HG02623 (cell line): ENCODE results near the gene CEP135.
A peak's percentile ranks its signal among the peaks of the same experiment; 100 is the strongest.
"Not testable (repeated sequence)": the region's sequence is repeated elsewhere in the genome, so short reads cannot be mapped to it uniquely, and the experiment has no call there.

Experiments
- ATAC-seq: cut with Tn5 transposase; IDR thresholded peaks from one replicate; pipeline ENCODE4 v1.9.1; 2021; ENCODE audit warnings: moderate library complexity; ENCODE audit not compliant: unreplicated experiment

The CEP135 gene

DNA sequence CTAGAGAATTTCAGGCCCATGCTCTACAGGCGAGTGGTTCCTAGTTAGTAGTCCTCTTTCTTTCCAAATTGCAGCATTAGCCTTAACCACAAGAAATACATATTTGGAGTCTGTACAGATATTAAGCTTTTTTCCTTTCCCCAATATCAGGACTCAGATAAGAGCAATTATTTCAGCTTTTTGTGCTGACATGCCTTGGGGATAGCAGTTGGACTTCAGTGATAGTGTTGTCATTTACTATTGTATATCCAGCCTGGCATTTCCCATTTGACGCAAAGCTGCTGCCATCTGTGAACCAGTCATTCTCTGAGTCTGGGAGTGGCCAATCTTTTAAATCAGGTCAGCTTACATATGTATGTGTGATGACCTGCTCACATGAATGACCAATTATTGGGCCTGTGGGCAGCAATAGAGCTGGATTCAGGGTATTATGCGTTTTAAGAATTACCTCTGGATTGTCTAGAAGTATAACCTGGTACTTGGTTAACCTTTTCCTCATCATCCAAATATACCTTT lies 6.8 kb upstream of the CEP135 start:
- no peak for ATAC-seq

- ATAC-seq = peak; percentile 28
Measured at GRCh38 chr4:55947254-55947882, 1.4 kb upstream of the CEP135 start.

DNA sequence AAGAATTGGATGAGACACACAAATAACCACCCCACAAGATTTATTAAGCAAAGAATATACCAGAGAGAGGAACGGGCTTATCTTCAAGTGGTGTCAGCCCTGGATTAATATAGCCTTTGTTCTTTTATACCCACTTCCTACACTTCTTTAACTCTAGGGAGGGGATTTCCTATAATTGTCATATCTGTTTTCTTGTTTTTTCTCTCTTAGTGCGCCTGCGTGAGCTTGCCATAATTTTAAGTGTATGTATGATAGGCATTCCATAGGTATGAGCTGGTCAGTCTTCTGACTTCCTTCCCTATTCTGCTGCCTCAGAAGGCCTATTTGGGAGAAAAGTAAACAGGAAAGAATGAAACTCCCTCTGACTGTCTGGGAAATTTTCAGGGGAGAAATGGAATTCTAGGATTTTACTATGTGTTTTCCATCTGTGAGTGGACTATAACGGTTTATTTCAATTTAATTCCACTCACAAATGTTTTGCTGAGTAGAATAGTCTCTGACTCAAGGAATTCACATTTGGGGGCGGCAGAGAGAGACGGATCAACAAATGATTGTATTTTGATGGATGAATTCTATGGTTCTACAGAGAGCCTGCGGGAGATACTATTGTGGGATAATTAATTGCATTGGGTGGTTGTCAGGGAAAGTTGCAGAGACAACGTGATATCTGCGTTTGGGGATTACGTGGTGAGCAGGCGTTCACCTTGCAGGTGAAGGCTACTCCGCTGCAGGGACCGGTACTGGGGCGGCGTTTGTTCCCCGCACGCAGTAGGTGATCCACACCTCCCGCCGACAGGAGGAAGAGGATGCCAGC lies 626 bp upstream of the CEP135 start:
- no peak for ATAC-seq

DNA sequence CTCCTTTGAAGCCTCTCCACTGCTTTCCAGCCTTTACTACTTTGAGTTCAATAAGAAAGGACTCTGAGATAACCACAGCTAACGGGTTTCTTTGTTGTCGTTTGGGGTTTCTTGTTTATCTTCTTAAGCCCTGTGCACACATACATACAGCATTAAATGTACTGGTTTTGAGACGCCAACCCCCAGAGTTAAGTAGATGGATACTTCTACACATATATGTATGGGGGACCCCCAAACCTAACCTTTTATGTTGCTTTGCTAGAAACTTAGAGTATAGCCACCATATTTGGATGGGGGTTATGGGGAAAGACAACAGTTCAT lies 697 bp downstream of the CEP135 start:
- ATAC-seq = no peak

DNA sequence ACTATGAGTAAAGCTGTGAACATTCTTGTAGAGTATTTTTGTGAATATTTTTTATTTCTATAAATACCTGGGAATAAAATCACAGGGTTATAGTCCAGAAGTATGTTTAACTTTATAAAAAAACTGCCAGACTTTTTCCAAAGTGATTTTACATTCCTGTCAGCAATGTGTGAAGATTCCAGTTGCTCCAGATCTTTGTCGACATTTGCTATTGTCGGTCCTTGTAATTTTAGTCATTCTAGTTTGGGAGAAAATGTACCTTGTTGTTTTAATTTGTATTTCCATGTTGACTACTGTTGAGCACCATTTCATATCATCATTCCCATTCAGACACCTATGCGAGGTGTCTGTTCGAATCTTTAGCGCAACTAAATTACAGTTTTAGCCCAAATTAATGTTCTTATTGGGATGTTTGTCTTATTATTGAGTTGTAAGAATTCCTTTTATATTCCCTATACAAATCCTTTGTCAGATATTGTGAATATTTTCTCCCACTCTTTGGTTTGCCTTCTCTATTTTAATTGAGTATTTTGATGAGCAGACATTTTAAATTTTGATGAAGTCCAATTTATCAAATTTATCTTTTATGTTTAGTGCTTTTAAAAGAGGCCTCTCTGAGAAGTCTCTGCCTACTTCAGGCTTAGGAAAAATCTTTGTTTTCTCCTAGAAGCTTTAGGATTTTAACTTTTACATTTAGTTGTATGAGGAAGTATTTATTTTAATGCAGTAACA lies 2.6 kb downstream of the CEP135 start:
- no peak for ATAC-seq

- ATAC-seq = no peak
Measured at GRCh38 chr4:55955710-55956109, 7.0 kb downstream of the CEP135 start.

GRCh38 chr4:55959655-55960054 lies 10.9 kb downstream of the CEP135 start:
- ATAC-seq = no peak

DNA sequence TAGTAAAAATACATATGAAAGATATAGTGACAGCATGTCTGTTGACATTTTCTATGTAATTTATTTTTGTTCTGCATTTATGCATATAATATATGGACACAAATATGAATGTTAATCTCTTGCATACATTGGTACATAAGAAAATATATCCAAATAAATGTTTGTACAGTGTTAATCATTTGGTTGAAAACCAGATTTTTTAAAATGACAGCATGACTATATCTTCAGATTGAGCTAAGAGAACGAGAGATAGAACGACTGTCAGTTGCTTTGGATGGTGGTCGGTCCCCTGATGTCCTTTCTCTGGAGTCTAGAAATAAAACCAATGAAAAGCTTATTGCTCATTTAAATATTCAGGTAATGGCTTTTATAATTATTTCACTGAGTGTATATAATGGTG lies 15.3 kb downstream of the CEP135 start:
- ATAC-seq = no peak

GRCh38 chr4:55965585-55965984 lies 16.8 kb downstream of the CEP135 start:
- ATAC-seq = no peak

GRCh38 chr4:55966324-55966723 lies 17.6 kb downstream of the CEP135 start:
- not testable (repeated sequence) for ATAC-seq

DNA sequence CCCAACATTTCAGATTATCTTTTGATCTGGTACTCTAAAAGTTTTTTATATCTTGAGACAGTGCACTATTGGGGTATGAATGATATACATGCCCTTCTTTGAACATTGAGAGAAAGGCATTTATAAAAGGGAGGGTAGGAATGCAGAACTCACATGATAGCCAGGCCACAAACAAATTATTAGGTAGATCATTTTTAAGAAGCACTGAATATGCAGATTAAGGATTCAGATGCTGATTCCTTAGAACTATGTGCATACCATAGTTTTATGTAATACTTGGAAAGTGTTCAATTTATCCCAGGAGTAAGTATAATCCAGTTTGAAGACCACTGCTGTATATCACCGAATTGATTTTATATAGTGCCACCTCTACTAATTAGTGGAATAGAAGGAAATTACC lies 18.6 kb downstream of the CEP135 start:
- ATAC-seq = no peak

DNA sequence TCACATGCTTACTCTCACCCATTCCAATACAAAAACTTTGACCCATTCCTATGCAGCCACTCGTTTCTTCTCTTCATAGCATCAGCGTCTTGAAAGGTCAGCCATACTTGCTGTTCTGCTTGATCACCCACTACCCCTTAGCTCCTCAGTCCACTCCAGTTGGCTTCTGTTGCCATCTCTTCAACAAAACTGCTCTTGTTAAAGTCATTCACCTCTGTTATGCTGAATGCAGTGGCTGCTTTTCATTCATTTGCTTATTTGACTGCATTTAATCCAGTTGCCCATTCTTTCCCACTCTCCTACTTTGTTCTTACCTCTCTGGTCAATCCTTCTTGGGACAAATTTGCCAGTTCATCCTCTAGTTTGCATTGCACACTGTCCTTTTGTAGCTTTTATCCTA lies 24.9 kb downstream of the CEP135 start:
- no peak for ATAC-seq

DNA sequence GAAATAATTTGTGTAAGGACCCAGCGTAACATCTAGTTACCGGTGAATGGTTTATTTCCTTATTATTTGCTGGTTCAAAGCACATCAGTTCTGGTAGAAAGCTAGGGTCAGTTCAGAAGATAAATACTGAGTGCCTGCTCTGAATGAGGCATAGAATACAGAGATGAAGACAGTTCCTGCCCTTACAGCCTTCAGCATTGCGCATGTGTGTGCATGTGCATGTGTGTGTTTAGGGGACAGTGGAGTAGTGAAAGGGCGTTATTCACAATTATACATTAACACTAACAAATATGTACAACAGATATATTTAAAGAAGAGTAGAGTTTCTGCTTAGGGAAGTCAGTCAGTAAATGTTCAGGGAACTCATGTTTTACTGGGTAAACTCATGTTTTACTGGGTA lies 29.1 kb downstream of the CEP135 start:
- no peak for ATAC-seq

- peak; percentile 47 for ATAC-seq
Measured at GRCh38 chr4:55979562-55979961, 30.8 kb downstream of the CEP135 start.

DNA sequence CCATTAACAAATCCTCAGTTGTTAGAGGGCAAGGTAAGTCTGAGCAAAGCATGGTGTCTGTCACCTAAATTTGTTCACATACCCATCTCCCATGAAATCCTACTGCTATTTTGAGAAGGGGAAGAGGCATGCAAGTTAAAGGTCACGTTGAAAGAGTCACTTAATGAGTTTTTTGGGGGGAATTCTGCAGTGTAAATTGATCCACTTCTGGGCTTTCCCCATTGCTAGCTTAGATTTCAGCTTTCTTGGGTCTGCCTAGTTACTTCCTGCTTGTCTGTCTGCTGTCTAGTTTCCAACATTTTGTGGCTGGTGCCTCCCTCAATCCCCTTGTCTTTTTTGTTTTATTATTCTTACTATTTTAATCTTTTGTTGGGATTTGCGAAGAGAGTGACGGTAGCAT lies 32.0 kb downstream of the CEP135 start:
- ATAC-seq = peak; percentile 54

- no peak for ATAC-seq
Measured at GRCh38 chr4:55982976-55983375, 34.2 kb downstream of the CEP135 start.

DNA sequence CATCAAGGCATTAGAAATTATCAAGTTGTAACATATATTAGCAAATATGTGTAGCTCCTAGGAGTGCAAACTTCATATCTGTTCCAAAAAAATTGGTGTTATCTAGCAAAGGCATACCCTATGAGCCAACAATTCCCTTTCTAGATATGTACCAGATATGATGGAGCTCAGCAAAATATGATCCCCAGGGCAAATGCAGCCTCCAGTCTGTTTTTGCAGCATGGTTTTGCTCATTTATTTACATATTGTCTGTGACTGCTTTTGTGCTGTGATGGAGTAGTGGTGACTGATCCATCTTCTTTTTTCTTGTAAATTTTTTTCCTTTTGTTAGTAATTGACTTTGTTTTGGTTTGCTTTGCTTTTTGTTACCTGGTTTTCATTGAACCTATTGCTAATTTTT lies 41.0 kb downstream of the CEP135 start:
- no peak for ATAC-seq

GRCh38 chr4:55993994-55994663 lies 45.4 kb downstream of the CEP135 start:
- ATAC-seq = peak; percentile 65

DNA sequence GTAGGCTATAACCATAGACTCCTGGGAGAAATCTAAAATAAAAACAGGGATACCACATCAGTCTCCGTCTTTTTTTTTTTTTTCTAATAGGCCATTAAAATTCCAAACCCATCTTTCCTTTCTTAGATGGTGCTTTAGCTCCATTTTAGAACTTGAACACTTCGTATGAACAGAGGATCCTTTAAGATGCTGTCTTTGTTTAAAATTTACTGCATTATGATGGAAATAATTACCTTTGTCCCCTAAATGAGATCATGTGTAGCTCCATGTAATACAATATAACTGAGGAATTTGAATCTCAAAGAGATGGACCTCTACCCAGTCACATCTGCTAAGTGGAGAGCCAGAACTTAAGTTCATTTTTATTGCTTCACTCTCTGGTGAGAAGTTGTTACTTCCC lies 47.9 kb downstream of the CEP135 start:
- no peak for ATAC-seq

DNA sequence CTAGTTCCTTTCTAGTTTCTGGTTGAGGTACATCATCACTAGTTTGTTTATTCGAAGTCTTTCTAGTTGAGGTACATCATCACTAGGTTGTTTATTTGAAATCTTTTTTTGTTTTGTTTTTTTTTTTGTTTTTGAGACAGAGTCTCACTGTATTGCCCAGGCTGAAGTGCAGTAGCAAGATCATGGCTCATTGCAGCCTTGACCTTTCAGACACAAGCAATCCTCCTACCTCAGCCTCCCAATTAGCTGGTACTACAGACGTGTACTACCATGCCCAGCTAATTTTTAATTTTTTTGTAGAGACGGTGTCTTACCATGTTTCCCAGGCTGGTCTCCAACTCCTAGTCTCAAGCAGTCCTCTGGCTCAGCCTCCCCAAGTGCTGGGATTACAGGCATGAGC lies 54.9 kb downstream of the CEP135 start:
- ATAC-seq = no peak

- ATAC-seq = no peak
Measured at GRCh38 chr4:56004235-56004634, 55.5 kb downstream of the CEP135 start.
